IgD-negative memory B cell (primary cell): ENCODE results near the gene BABAM1. TPM values are rescaled to one million over a fixed set of nuclear protein-coding genes. Genes with fewer than 3 reads are reported as not detected.

Experiments used
- H3K27ac Mint-ChIP-seq, 3 donors: one replicate each; pipeline ENCODE4 v1.8.0; 2020 to 2022; ENCODE audit warnings: mild to moderate bottlenecking in 3 of 3, mixed read lengths in 3 of 3, moderate library complexity in 1 of 3
- H3K27me3 Mint-ChIP-seq: one replicate; pipeline ENCODE4 v1.8.0; 2021; ENCODE audit warnings: mixed read lengths
- H3K36me3 Mint-ChIP-seq: one replicate; pipeline ENCODE4 v1.8.0; 2020; ENCODE audit warnings: mild to moderate bottlenecking, mixed read lengths
- H3K4me1 Mint-ChIP-seq, 3 donors: one replicate each; pipeline ENCODE4 v1.8.0; 2020 to 2022; ENCODE audit warnings: mixed read lengths in 3 of 3, mild to moderate bottlenecking in 1 of 3
- H3K4me3 Mint-ChIP-seq, 4 donors: one replicate each; pipeline ENCODE4 v1.8.0; 2020 to 2022; ENCODE audit warnings: mild to moderate bottlenecking in 4 of 4, mixed read lengths in 4 of 4, moderate library complexity in 3 of 4
- H3K9me3 Mint-ChIP-seq, 3 donors: one replicate each; pipeline ENCODE4 v1.8.0; 2020 to 2021; ENCODE audit warnings: mixed read lengths in 3 of 3, mild to moderate bottlenecking in 1 of 3
- polyA plus RNA-seq: library from polyadenylated mRNA; unstranded; fragments of 300-500 nt; fragmentation: Illumina TruSeq; gene quantifications from one replicate; pipeline ENCODE4 v1.2.3, GENCODE V29; 2021

Gene BABAM1
- polyA plus RNA-seq, 1 donor from 2014 or later, result 115 TPM

DNA sequence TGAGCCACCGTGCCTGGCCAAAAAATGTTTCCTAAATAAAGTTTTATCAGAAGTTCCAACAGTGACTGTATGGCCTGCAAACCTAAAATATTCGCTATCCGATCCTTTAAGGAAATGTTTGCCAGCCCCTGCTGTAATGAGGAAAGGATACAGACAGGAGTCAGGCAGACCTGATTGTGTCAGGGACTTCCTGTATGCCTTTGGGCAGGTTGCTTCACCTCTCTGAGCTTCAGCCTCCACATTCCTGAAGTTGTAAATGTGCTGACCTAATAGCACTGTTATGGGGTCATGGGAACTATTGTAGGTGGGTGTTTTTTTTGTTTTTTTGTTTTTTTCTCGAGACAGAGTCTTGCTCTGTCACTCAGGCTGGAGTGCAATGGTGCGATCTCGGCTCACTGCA, 29.7 kb downstream of the BABAM1 start:
- Mint-ChIP-seq H3K4me3 (no peak overlapping the region), H3K27me3 (no peaks in the 10 kb centered on the region), H3K9me3 (no peaks in the 10 kb centered on the region), H3K36me3 (no peaks in the 10 kb centered on the region), H3K27ac (no peak overlapping the region), H3K4me1 (peaks cover under 1 to 4% (median 1%) of the 10 kb centered on the region in 3 donors)

DNA sequence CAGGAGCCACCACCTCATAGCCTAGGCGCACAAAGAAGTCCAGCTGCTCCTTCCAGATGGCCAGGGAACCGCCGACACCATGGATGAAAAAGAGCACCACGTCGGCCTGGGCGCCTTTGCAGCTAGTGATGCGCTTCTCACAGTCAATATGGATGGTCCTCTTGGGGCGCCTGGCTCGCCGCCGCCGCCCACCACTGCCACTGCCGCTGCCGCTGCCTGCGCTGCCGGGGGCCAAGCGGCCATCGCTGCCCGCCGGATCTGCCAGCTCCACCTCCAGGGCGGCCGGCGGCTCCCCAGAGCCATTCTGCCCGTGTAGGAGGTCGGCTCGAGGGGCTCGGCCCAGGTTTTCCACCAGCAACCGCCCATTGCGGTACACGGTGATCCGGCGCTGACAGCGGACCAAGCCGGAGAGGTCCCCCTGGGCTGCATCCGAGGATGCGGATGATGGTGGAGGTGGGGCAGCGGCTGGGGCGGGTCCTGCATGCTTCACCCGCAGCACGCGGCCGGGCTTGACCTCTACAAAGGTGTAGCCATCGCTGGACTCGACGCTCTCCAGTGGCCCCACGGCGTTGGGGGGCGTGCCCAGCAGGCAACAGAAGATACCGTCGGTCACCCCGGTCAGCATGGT, 33.9 kb downstream of the BABAM1 start:
- peak overlapping the region in 1 of 4 donors; percentile 27 for H3K4me3 Mint-ChIP-seq
- no peaks in the 10 kb centered on the region for H3K9me3 Mint-ChIP-seq
- no peaks in the 10 kb centered on the region for H3K36me3 Mint-ChIP-seq
- peaks cover 18 to 28% (median 19%) of the 10 kb centered on the region in 3 donors for H3K4me1 Mint-ChIP-seq
- H3K27ac Mint-ChIP-seq, result no peak overlapping the region
- no peaks in the 10 kb centered on the region for H3K27me3 Mint-ChIP-seq

DNA sequence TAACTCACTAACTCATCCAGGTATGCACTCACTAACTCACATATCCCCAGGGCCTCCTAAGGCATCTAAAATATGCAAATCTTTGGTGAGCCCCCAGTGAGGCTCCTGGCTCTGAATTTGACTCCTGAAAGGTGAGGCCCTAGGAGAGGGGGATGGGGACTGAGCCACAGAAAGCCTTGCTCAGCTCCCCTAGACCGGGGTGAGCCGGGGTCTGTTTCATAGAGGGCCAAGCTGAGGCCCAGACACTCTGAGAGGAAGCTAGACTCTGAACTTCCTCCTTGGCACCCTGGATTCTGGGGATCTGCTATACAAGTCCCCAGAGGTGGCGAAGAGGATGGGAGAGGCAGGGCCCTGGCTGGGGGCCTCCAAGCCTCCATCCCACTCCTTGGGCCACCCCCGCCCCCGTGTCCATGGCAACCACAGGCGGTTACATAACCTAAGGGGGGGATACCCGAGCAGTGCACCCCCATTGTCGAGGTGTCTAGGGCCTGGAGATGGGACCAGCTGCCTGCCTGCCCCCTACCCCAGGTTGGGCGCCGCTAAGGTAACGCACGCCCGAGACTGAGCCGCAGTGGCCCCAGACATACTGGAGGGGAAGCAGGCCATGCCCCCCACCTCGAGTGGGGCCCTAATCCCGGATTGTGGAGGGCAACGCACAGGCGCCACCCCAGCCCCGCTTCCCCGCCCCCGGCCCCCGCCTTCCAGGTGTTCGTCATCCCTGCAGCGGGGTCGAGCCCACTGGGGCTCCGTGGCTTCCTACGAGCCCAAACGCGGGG, 35.3 kb downstream of the BABAM1 start:
- H3K36me3 Mint-ChIP-seq, result no peaks in the 10 kb centered on the region
- peak overlapping the region in 2 of 3 donors; percentile 63 to 86 for H3K27ac Mint-ChIP-seq
- H3K4me1 Mint-ChIP-seq, result peaks cover 22 to 28% (median 24%) of the 10 kb centered on the region in 3 donors
- no peaks in the 10 kb centered on the region for H3K27me3 Mint-ChIP-seq
- H3K9me3 Mint-ChIP-seq, result no peaks in the 10 kb centered on the region
- peak overlapping the region; percentile 77 to 100 (median 90) for H3K4me3 Mint-ChIP-seq

DNA sequence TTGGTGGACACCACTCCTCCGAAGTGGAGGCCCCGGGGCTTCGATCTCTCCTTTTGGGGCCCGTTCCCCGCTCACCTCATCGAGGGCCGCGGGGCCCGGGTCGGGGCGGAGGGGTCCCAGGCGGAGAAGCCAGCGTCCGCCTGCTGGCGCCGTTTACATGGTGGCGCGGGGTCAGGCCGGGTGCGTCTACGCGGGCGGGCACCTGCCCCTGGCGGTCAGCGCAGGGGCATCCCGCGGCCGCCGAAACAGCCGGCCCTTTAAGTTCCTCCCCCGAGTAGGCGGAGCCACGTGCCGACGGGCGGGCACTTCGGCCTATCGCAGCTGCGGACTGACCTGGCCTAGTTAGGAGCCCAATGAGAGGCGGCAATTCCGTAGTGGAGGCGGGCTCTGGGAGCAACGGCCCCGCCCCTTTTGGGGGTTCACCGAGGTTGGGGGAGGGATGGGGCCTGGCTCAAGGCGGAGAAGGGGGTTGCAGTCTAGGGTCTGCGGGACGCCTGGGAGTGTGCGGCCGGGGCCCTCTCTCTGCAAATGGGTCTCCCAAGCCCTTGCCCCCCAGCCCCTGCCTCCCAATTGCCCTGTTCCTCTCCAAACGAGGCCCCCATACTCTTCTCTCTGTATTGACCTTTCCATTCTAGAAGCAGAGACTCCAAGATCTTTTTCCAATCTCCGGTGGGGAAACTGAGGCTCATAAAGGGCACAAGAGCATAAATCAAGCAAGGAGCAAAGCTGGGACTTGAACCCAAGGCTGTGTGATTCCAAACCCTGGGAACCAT, 36.1 kb downstream of the BABAM1 start, which contains the start of gene ABHD8:
Gene ABHD8, minus strand, starts transcription at position 259 of the 773 bp plus-strand sequence. CDS start 1,809 bp downstream, outside the sequence.
- H3K4me1 Mint-ChIP-seq, result peaks cover 27 to 28% (median 28%) of the 10 kb centered on the region in 3 donors
- peak within 1 kb of the TSS in 2 of 3 donors; percentile 71 to 94 for H3K27ac Mint-ChIP-seq
- H3K4me3 Mint-ChIP-seq, result peak within 1 kb of the TSS; percentile 77 to 100 (median 90)
- no peaks in the 10 kb centered on the region for H3K36me3 Mint-ChIP-seq
- no peaks in the 10 kb centered on the region for H3K27me3 Mint-ChIP-seq
- H3K9me3 Mint-ChIP-seq, result no peaks in the 10 kb centered on the region

DNA sequence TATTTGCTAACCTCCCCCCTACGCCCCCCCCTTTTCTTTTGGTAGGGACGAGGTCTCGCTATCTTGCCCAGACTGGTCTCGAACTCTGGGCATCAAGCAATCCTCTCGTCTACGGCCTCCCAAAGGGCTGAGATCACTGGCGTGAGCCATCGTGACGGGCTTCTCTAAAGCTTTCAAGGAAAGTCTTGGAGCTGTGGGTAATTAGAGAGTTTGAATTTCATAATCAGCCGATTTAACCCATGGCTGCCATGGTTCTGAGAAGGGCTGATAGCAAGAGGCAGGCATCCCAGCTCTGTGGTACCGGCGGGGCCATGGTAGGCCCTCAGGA, 36.7 kb downstream of the BABAM1 start:
- Mint-ChIP-seq H3K27me3 (no peaks in the 10 kb centered on the region), H3K9me3 (no peaks in the 10 kb centered on the region), H3K36me3 (no peaks in the 10 kb centered on the region), H3K4me1 (peaks cover 27 to 28% (median 28%) of the 10 kb centered on the region in 3 donors), H3K4me3 (peak overlapping the region in 3 of 4 donors; percentile 77 to 100 (median 88)), H3K27ac (peak overlapping the region in 1 of 3 donors; percentile 94)

DNA sequence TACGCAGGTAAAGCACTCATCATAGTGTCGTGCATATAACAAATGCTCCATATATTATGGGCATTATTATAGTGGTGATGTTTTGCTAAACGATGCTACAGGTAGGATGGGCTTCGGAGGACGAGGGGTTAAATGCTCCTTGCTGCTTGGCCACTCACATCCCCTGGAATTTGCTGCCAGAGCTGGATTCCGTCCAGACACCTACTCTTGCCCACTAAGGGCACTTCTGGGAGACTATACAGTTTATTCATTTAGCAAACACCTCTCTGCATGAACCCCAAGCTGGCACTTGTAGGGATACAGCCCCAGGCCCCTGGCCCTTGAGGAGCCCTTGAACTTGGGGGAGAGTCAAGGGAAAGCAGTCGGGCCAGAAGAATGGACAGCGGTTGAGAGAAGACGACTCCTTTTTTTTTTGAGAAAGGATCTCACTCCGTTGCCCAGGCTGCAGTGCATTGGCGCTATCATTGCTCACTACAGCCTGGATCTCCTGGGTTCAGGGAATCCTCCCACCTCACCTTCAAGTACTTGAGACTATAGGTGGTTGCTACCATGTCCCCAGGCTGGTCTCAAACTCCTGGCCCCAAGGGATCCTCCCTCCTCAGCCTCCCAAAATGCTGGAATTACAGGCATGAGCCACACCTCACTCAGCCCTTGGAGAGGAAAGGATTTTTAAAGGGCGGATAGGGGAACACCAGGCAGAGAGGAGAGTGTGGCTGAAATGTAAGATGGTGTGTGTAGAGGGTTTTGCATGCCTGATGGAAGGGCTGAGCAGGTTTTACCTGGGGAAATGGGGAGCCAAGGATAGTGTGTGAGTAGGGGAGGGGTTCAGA, 37.4 kb downstream of the BABAM1 start:
- no peaks in the 10 kb centered on the region for H3K27me3 Mint-ChIP-seq
- H3K4me1 Mint-ChIP-seq, result peaks cover 32 to 35% (median 34%) of the 10 kb centered on the region in 3 donors
- H3K27ac Mint-ChIP-seq, result peak overlapping the region; percentile 92 to 97 (median 92)
- H3K36me3 Mint-ChIP-seq, result no peaks in the 10 kb centered on the region
- H3K9me3 Mint-ChIP-seq, result no peaks in the 10 kb centered on the region
- peak overlapping the region; percentile 58 to 100 (median 93) for H3K4me3 Mint-ChIP-seq

DNA sequence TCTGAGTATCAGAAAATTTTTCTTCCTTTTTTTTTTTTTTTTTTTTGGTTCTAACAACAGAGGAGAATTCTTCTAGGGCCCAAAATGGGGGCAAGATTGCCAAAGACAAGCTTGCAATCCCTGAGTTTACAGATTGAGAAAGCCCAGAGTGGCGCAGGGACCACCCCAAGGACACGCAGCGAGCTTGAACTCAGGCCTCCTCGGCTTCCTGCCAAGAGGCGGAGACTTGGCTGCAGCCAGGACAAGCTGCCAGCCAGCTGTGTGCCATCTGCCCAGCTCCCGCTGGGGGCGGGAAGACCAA, 37.9 kb downstream of the BABAM1 start:
- Mint-ChIP-seq H3K4me1 (peaks cover 34 to 36% (median 34%) of the 10 kb centered on the region in 3 donors), H3K36me3 (no peaks in the 10 kb centered on the region), H3K4me3 (peak overlapping the region; percentile 90 to 100 (median 95)), H3K9me3 (no peaks in the 10 kb centered on the region), H3K27me3 (no peaks in the 10 kb centered on the region), H3K27ac (peak overlapping the region; percentile 92 to 97 (median 92))

DNA sequence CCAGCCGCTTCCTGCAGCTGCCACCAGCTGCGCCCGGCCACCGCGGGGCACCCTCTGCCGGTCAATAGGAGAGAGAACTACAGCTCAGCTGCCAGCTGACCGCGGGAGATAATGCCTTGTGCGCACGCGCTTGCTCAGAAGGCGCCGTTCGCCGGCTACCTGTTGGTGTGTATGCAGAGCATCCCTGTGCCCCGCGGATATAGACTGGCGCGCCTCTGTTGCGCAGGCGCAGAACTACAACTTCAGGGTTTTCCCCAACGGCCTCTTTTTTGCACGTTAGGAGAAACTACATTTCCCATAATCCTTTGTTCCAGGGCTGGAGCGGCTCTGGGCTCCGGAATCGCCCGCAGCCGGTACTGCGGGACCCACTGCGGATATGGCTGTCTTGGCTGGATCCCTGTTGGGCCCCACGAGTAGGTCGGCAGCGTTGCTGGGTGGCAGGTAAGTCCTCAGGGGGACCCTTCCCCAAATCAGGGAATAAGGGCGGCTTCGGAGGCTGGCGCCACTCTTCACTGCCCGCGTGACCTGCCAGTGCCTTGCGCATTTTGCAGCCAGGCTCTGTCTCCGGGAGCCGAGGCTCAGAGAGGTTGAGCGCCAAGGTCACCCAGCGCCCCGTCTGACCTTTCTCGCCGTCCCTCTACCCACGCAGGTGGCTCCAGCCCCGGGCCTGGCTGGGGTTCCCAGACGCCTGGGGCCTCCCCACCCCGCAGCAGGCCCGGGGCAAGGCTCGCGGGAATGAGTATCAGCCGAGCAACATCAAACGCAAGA, 38.5 kb downstream of the BABAM1 start, which contains the start of gene MRPL34:
Gene MRPL34, plus strand, starts transcription at position 356 of the 768 bp plus-strand sequence. Its CDS starts 21 bp downstream, at position 377.
- Mint-ChIP-seq H3K9me3 (no peaks in the 10 kb centered on the region), H3K4me3 (peak within 1 kb of the TSS; percentile 90 to 100 (median 95)), H3K36me3 (no peaks in the 10 kb centered on the region), H3K27ac (peak within 1 kb of the TSS; percentile 92 to 97 (median 92)), H3K27me3 (no peaks in the 10 kb centered on the region), H3K4me1 (peaks cover 34 to 39% (median 38%) of the 10 kb centered on the region in 3 donors)

DNA sequence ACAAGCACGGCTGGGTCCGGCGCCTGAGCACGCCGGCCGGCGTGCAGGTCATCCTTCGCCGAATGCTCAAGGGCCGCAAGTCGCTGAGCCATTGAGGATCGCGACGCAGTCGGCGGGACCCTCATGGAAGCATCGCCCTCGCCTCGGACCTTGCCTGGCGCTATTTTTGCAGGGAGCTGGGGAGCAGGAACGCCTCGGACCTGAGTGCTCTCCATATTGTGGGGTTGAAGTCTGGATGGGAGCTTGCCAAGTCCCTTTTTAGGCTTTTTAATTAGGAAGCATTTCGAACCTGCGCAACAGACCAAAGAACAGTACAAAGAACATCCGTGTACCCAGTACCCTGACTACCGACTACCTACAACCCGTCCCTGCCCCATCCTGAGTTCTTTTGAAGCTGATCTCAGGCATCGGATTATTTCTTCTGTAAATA, 39.1 kb downstream of the BABAM1 start:
- no peaks in the 10 kb centered on the region for H3K36me3 Mint-ChIP-seq
- peaks cover 34 to 39% (median 39%) of the 10 kb centered on the region in 3 donors for H3K4me1 Mint-ChIP-seq
- no peaks in the 10 kb centered on the region for H3K27me3 Mint-ChIP-seq
- H3K4me3 Mint-ChIP-seq, result peak overlapping the region; percentile 90 to 100 (median 95)
- no peaks in the 10 kb centered on the region for H3K9me3 Mint-ChIP-seq
- peak overlapping the region in 2 of 3 donors; percentile 19 to 59 for H3K27ac Mint-ChIP-seq

DNA sequence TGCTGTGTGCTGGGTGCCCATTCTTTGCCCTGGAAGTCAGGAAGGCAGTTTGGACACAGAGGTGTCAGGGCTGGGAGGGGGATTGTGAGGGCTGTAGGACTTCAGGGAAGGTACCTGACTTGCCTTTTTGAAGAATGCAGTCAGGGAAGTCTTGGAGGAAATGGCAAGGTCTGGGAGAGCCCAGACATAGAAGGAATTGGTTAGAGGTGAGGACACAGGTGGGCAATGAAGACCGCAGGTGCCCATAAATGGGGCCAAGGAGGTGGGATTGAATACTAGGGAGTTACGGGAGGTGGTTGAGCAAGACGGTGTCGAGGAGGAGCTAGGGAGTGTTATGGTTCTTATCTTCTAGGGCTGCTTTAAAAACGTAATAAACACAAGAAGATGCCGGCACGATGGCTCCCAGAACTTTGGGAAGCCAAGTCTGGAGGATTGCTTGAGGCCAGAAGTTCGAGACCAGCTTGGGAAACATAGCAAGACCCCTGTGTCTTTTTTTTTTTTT, 40.7 kb downstream of the BABAM1 start:
- no peaks in the 10 kb centered on the region for H3K27me3 Mint-ChIP-seq

DNA sequence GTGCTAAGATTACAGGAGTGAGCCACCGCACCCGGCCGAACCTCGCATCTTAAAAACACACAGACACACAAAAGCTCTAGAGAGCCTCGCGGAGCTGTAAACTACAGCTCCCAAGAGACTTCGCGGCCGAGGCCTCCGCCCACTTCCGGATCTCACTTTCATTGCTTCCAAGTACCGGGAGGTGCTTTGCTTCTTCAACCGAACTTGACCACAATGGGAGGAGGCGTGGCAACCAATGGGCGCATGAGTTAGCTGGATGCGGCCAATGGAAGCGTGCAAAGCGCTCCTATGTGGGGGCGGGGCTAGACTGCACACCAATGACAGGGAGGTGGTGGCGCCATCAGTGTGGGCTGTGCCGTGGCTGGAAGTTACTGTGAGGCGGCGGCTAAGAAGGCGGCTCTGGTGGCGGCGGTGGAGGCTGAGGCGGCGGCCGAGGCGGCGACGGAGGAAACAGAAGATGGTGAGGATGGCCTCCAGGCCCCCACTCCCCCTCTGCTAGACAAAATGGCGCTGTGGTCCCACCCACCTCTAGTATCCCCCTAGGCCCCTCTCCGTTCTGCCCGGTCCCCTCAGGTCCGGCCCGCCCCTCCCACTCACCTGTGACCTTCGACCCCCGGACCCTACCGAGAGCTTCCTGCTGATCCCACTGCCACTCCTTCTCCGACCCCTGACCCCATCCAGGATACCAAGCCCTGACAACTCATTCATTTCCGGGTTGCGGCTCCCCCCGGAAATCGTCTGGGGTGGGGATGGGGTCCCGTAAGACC, 42.1 kb downstream of the BABAM1 start, which contains the start of gene DDA1:
Gene DDA1, plus strand, starts transcription at position 366 of the 767 bp plus-strand sequence. Its CDS starts 92 bp downstream, at position 458.
- no peaks in the 10 kb centered on the region for H3K9me3 Mint-ChIP-seq
- H3K4me3 Mint-ChIP-seq, result peak within 1 kb of the TSS; percentile 83 to 98 (median 96)
- peak within 1 kb of the TSS; percentile 65 to 90 (median 75) for H3K27ac Mint-ChIP-seq
- peaks cover 19 to 34% (median 31%) of the 10 kb centered on the region in 3 donors for H3K4me1 Mint-ChIP-seq
- peaks cover 1% of the 10 kb centered on the region for H3K36me3 Mint-ChIP-seq
- H3K27me3 Mint-ChIP-seq, result no peaks in the 10 kb centered on the region

More for the DNA sequence above, 40.7 kb downstream of the BABAM1 start:
- Mint-ChIP-seq H3K9me3 (no peaks in the 10 kb centered on the region), H3K36me3 (no peaks in the 10 kb centered on the region), H3K27ac (no peak overlapping the region), H3K4me3 (peak overlapping the region; percentile 8 to 100 (median 40)), H3K4me1 (peaks cover 27 to 38% (median 35%) of the 10 kb centered on the region in 3 donors)

DNA sequence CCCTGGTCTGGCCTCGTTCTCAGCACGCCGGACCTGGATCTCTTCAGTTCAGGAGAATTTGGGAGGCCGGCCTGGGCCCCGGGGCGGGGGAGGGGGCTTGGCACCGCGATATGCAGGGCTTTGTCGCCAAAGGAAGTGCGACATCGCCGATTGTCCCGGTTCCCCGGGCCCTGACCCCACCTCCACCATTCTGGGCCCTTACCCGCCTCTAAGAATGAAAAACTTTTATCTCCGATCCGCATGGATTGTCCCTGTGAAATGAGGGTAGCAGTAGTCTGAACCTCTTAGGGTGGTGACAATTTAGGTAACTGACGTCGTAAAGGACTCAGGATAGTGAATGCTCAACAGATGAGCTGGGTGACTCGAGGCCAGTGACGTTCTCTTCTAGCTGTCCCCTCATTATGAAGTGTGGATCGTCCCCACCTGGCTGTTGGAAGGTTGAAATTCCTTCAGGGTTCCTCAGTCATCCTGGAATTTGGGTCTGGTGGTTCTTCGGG, 42.8 kb downstream of the BABAM1 start:
- Mint-ChIP-seq H3K27me3 (no peaks in the 10 kb centered on the region), H3K9me3 (no peaks in the 10 kb centered on the region), H3K4me1 (peaks cover 15 to 30% (median 26%) of the 10 kb centered on the region in 3 donors), H3K36me3 (peaks cover 1% of the 10 kb centered on the region), H3K27ac (peak overlapping the region in 2 of 3 donors; percentile 65 to 75), H3K4me3 (peak overlapping the region; percentile 83 to 98 (median 96))
